Stomach (tissue), 9 donors: ENCODE results near the gene PPP3R1. TPM values are rescaled to one million over a fixed set of nuclear protein-coding genes. Genes with fewer than 3 reads are reported as not detected.

Source experiments
- DNase-seq, 2 donors: peaks; one replicate each; pipeline versions ENCODE4 v3.0.0 to v3.0.0-alpha.2; 2013 to 2019
- H3K27ac ChIP-seq, 5 donors: fragments of 200-600 bp in 4 of 5; sonication (generic) in 4 of 5; one replicate each; pipeline ENCODE4 v1.5.1; 2013 to 2019; ENCODE audit warnings: mild to moderate bottlenecking in 1 of 5, moderate library complexity in 1 of 5
- H3K27me3 ChIP-seq, 3 donors: fragments of 200-600 bp; sonication (generic); one replicate each; pipeline ENCODE4 v1.5.1; 2017 to 2019; ENCODE audit warnings: mixed run types in 1 of 3
- H3K36me3 ChIP-seq, 4 donors: fragments of 200-600 bp; sonication (generic); 1 replicate in 3 of 4; 2 replicates in 1 of 4; pipeline ENCODE4 v1.5.1; 2016 to 2019
- H3K4me1 ChIP-seq, 4 donors: fragments of 200-600 bp; sonication (generic); one replicate each; pipeline ENCODE4 v1.5.1; 2016 to 2019
- H3K4me3 ChIP-seq, 4 donors: fragments of 200-600 bp; sonication (generic) in 3 of 4; one replicate each; pipeline ENCODE4 v1.5.1; 2016 to 2019; ENCODE audit warnings: mild to moderate bottlenecking in 1 of 4
- H3K9me3 ChIP-seq, 4 donors: fragments of 200-600 bp; sonication (generic); one replicate each; pipeline ENCODE4 v1.5.1; 2016 to 2019
- EP300 ChIP-seq: sonication (generic); formaldehyde crosslinking; IDR thresholded peaks from one replicate; pipeline ENCODE4 v1.6.1; 2017; ENCODE audit warnings: antibody characterized with exemption
- POLR2A ChIP-seq, 4 donors: fragments of 450-650 bp; IDR thresholded peaks; one replicate each; pipeline ENCODE4 v1.6.1; 2016; ENCODE audit warnings: antibody characterized with exemption in 4 of 4, control low read depth in 2 of 4, mild to moderate bottlenecking in 1 of 4, moderate library complexity in 1 of 4
- POLR2AphosphoS5 ChIP-seq, 3 donors: sonication (generic); formaldehyde crosslinking; IDR thresholded peaks; one replicate each; pipeline ENCODE4 v1.6.1; 2016; ENCODE audit warnings: antibody characterized with exemption in 3 of 3
- WGBS, 5 donors: extraction: QIAGEN DNeasy Blood & Tissue Kit in 3 of 5; methylation state at CpG; one replicate each; pipeline versions ENCODE4 v1.1.5 to v1.1.7; 2013 to 2018; 5-methylcytosine and 5-hydroxymethylcytosine counted together
- intact Hi-C: fragments of 100-400 bp; cut with DNase I; formaldehyde crosslinking; loops from one replicate; pipeline ENCODE4 v1.15.1; 2023; ENCODE audit warnings: low total_unique reads
- polyA plus RNA-seq, 3 donors: library from polyadenylated mRNA; stranded (reverse); fragments of 200-250 nt; gene quantifications; one replicate each; pipeline ENCODE4 v1.2.3, GENCODE V29; 2013
- total RNA-seq, 5 donors: library from RNA; depleted of rRNA; stranded (reverse); fragments of >200 nt; gene quantifications; one replicate each; pipeline versions ENCODE4 v1.1.0 to v1.2.3, GENCODE V29; 2014 to 2016
- TF ChIP-seq, protein P1 (sequence below), 7 experiments: fragments of 450-650 bp in 4 of 7; fragments of 200-600 bp in 3 of 7; sonication (generic) in 3 of 7; IDR thresholded peaks; one replicate each; pipeline ENCODE4 v1.5.1; 2016 to 2019; ENCODE audit warnings: antibody characterized with exemption in 7 of 7, control low read depth in 2 of 7, mild to moderate bottlenecking in 1 of 7
- donor health status: healthy with polysubstance abuse.
- donor health status: Bipolar disorder and iron deficiency.
- donor health status: healthy.

The PPP3R1 gene
- total and polyA plus RNA-seq, 8 donors: 1.2 to 65.7 (median 19.8) TPM

GRCh38 chr2:68134554-68134953 is 117.8 kb downstream of the PPP3R1 start:
- Histone ChIP-seq H3K27me3 (no peaks in the 10 kb centered on the region), H3K4me1 (no peaks in the 10 kb centered on the region), H3K4me3 (no peak overlapping the region), H3K27ac (no peak overlapping the region), H3K36me3 (peaks cover 5 to 69% (median 57%) of the 10 kb centered on the region in 4 donors), H3K9me3 (no peaks in the 10 kb centered on the region)
- WGBS, 5 donors: 79 to 97% (median 94%) methylated on average over 6 of the region's 6 CpGs
- TF ChIP-seq, protein P1, sequence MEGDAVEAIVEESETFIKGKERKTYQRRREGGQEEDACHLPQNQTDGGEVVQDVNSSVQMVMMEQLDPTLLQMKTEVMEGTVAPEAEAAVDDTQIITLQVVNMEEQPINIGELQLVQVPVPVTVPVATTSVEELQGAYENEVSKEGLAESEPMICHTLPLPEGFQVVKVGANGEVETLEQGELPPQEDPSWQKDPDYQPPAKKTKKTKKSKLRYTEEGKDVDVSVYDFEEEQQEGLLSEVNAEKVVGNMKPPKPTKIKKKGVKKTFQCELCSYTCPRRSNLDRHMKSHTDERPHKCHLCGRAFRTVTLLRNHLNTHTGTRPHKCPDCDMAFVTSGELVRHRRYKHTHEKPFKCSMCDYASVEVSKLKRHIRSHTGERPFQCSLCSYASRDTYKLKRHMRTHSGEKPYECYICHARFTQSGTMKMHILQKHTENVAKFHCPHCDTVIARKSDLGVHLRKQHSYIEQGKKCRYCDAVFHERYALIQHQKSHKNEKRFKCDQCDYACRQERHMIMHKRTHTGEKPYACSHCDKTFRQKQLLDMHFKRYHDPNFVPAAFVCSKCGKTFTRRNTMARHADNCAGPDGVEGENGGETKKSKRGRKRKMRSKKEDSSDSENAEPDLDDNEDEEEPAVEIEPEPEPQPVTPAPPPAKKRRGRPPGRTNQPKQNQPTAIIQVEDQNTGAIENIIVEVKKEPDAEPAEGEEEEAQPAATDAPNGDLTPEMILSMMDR (IDR thresholded peaks at IDR 0.05): no peak
- TF ChIP-seq POLR2AphosphoS5 (IDR thresholded peaks at IDR 0.05) (no peak), POLR2A (IDR thresholded peaks at IDR 0.05) (no peak), EP300 (no peak)
- intact Hi-C loops: no loop called here
- peak in 1 of 2 donors; percentile 38 for DNase-seq

DNA sequence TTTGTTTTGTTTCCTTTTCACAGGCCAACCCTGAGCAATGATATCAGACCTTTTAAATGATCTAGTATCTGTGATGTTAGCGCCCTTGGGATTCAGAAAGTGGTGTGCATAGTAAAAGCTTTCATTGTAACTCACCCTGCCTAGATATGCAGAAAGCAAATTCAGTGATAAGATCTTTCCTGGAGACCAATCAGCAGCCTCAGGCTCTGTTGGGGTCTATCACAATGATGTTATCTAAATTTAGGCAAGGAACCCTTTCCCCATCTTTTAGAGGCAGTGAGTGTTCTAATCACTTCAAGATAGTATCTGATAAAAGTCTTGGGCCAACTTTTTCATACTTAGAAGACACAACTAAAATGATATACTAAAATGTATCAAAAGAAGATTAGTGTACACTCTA is 118.2 kb downstream of the PPP3R1 start:
- H3K9me3 ChIP-seq: no peaks in the 10 kb centered on the region
- no peaks in the 10 kb centered on the region for H3K4me1 ChIP-seq
- TF ChIP-seq, protein P1 (IDR thresholded peaks at IDR 0.05): no peak
- TF ChIP-seq EP300 (no peak), POLR2A (IDR thresholded peaks at IDR 0.05) (no peak), POLR2AphosphoS5 (IDR thresholded peaks at IDR 0.05) (no peak)
- intact Hi-C loops: no loop called here
- DNase-seq: no peak
- 80 to 100% (median 93%) methylated on average over 1 of the region's 1 CpG for WGBS, 5 donors
- peaks cover 5 to 69% (median 55%) of the 10 kb centered on the region in 4 donors for H3K36me3 ChIP-seq
- H3K4me3 ChIP-seq: no peak overlapping the region
- H3K27me3 ChIP-seq: no peaks in the 10 kb centered on the region
- H3K27ac ChIP-seq: no peak overlapping the region

Other genes starting within 250 kb of the PPP3R1 start
- gene C1D, start 189.5 kb downstream of the PPP3R1 start, total RNA-seq: 100 to 1,000 TPM in 1 of 5 donors, 10 to 100 TPM in 2, 1 to 10 TPM in 2; 3.2 to 101 (median 45.5) TPM
- gene C1D, start 189.5 kb downstream of the PPP3R1 start, polyA plus RNA-seq: 10 to 100 TPM; 14.8 to 30.4 (median 28.6) TPM
- 10 to 100 TPM; 15.2 to 65.8 (median 21.4) TPM for gene PNO1, start 94.6 kb downstream of the PPP3R1 start, total RNA-seq
- gene PNO1, start 94.6 kb downstream of the PPP3R1 start, polyA plus RNA-seq: 10 to 100 TPM in 2 of 3 donors, 1 to 10 TPM in 1; 6.1 to 13.6 (median 11.8) TPM
- gene CNRIP1, start 67.4 kb upstream of the PPP3R1 start, total RNA-seq: 100 to 1,000 TPM in 1 of 5 donors, 10 to 100 TPM in 2, 1 to 10 TPM in 1, not detected in 1; 6.2 to 107 (median 19.2) TPM
- 10 to 100 TPM in 2 of 3 donors, 1 to 10 TPM in 1; 8.3 to 28.0 (median 21.4) TPM for gene CNRIP1, start 67.4 kb upstream of the PPP3R1 start, polyA plus RNA-seq
- gene PLEK, start 112.8 kb upstream of the PPP3R1 start, total RNA-seq: 10 to 100 TPM in 1 of 5 donors, 1 to 10 TPM in 3, under 1 TPM in 1; 0.45 to 13.2 (median 2.6) TPM
- 10 to 100 TPM in 1 of 3 donors, 1 to 10 TPM in 2; 3.8 to 18.1 (median 5.5) TPM for gene PLEK, start 112.8 kb upstream of the PPP3R1 start, polyA plus RNA-seq
- gene FBXO48, start 214.8 kb upstream of the PPP3R1 start, total RNA-seq: 1 to 10 TPM in 1 of 5 donors, under 1 TPM in 3, not detected in 1; 0.43 to 1.2 (median 0.50) TPM
- 1 to 10 TPM in 1 of 3 donors, under 1 TPM in 2; 0.58 to 1.1 (median 0.62) TPM for gene FBXO48, start 214.8 kb upstream of the PPP3R1 start, polyA plus RNA-seq
- 1 to 10 TPM in 3 of 5 donors, under 1 TPM in 2; 0.29 to 9.4 (median 5.5) TPM for gene APLF, start 215.1 kb upstream of the PPP3R1 start, total RNA-seq
- under 1 TPM; 0.46 to 0.85 (median 0.68) TPM for gene APLF, start 215.1 kb upstream of the PPP3R1 start, polyA plus RNA-seq